Left lung (tissue), 10 donors: ENCODE results near the gene TELO2. TPM values are rescaled to one million over a fixed set of nuclear protein-coding genes. Genes with fewer than 3 reads are reported as not detected.
"Not testable (repeated sequence)": the region's sequence is repeated elsewhere in the genome, so short reads cannot be mapped to it uniquely, and the experiment has no call there.

Source experiments
- ATAC-seq: fragments of 200-7000 bp; cut with Tn5 transposase; one replicate; pipeline ENCODE4 v1.9.1; 2020; ENCODE audit warnings: moderate library complexity
- DNase-seq, 4 donors: peaks; one replicate each; pipeline ENCODE4 v3.0.0-alpha.2; 2013 to 2020
- H3K27ac ChIP-seq, 2 donors: fragments of 200-600 bp; sonication (generic) in 1 of 2; one replicate each; pipeline versions ENCODE4 v1.5.0 to v1.8.0; 2020 to 2021
- H3K27me3 ChIP-seq, 2 donors: fragments of 200-600 bp; sonication (generic) in 1 of 2; one replicate each; pipeline versions ENCODE4 v1.5.0 to v1.8.0; 2020 to 2021
- H3K36me3 ChIP-seq, 2 donors: fragments of 200-600 bp; sonication (generic) in 1 of 2; one replicate each; pipeline versions ENCODE4 v1.5.0 to v1.8.0; 2020 to 2021
- H3K4me1 ChIP-seq, 2 donors: fragments of 200-600 bp; one replicate each; pipeline ENCODE4 v1.8.0; 2021
- H3K4me3 ChIP-seq, 2 donors: fragments of 200-600 bp; sonication (generic) in 1 of 2; one replicate each; pipeline versions ENCODE4 v1.5.0 to v1.8.0; 2020 to 2021; ENCODE audit warnings: mild to moderate bottlenecking in 1 of 2
- H3K9me3 ChIP-seq, 2 donors: fragments of 200-600 bp; sonication (generic) in 1 of 2; one replicate each; pipeline versions ENCODE4 v1.5.0 to v1.8.0; 2020 to 2021
- CTCF ChIP-seq, 2 donors: fragments of 200-600 bp; sonication (generic) in 1 of 2; IDR thresholded peaks; one replicate each; pipeline versions ENCODE4 v1.5.0 to v1.8.0; 2021; ENCODE audit warnings: antibody characterized with exemption in 2 of 2
- intact Hi-C, 2 donors: fragments of 100-400 bp; cut with DNase I; formaldehyde crosslinking; loops; one replicate each; pipeline versions ENCODE4 v1.11.2 to v1.14.2; 2022
- polyA plus RNA-seq, 6 donors: library from polyadenylated mRNA; unstranded; fragments of 120-200 nt; gene quantifications; one replicate each; pipeline ENCODE4 v1.2.1, GENCODE V29; 2013; ENCODE audit not compliant: insufficient read length in 6 of 6
- total RNA-seq, 2 donors: library from RNA; stranded (reverse); fragmentation: NEBNext Ultra II Directional; extraction: Animal tissue kit (Norgen Biotek cat#: 25700); gene quantifications; one replicate each; pipeline ENCODE4 v1.2.1, GENCODE V29; 2021
- donor health status: DM: no; HTN: yes; CAD: no.
- donor health status: DM: no; HTN: no; CAD: no.

Gene TELO2
- total and polyA plus RNA-seq, 8 donors = 24.5 to 49.1 (median 35.1) TPM

DNA sequence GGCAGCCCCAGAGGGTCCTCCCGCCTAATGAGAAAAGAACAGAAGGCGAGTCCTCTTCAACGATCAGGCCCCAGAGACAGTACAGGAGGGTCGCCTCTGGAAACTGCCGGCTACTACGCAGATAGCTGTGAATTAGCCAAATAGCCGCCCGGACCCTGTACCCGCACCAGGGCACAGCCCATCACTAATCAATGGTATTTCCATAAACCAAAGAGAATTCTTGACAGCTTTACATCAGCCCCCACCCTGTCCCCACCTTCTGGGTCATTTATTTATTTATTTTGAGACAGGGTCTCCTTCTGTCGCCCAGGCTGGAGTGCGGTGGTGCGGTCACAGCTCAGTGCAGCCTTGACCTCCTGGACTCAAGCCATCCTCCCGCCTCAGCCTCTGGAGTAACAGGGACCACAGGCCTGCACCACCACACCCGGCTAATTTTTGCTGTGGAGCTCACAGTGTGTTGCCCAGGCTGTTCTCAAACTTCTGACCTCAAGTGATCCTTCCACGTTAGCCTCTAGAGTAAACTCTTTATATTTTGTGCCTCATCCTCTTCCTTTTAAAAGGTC lies 17.5 kb upstream of the TELO2 start:
- no peak for ATAC-seq
- DNase-seq = no peak
- peaks cover 16 to 50% of the 10 kb centered on the region in 2 donors for H3K4me1 ChIP-seq
- intact Hi-C loops = no loop called here
- no peaks in the 10 kb centered on the region for H3K9me3 ChIP-seq
- H3K4me3 ChIP-seq = peak overlapping the region; percentile 76 to 91
- peak overlapping the region; percentile 78 to 94 for H3K27ac ChIP-seq
- no peak for TF ChIP-seq CTCF (IDR thresholded peaks at IDR 0.05)
- H3K36me3 ChIP-seq = no peaks in the 10 kb centered on the region
- no peaks in the 10 kb centered on the region for H3K27me3 ChIP-seq

DNA sequence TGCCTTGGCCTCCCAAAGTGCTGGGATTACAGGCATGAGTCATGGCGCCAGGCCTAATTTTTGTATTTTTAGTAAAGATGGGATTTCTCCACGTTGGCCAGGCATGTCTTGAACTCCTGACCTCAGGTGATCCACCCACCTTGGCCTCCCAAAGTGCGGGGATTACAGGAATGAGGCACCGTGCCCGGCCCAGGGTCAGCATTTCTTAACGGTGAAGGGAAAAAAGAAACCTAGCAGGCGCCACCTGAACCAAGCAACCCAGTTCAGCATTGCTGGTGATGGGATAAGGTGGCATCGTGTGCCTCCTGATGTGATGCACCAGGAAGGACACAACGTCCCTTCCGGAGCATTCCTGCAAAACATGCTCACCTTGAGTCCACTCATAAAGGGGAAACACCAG lies 16.1 kb upstream of the TELO2 start:
- Histone ChIP-seq H3K27ac (no peak overlapping the region), H3K36me3 (no peaks in the 10 kb centered on the region), H3K9me3 (no peaks in the 10 kb centered on the region), H3K4me3 (no peak overlapping the region), H3K4me1 (peaks cover 8 to 36% of the 10 kb centered on the region in 2 donors), H3K27me3 (no peaks in the 10 kb centered on the region)
- DNase-seq = no peak
- intact Hi-C loops = no loop called here
- TF ChIP-seq CTCF (IDR thresholded peaks at IDR 0.05) = no peak
- ATAC-seq = no peak

- H3K27ac ChIP-seq, H3K4me3 ChIP-seq, H3K9me3 ChIP-seq, H3K36me3 ChIP-seq, intact Hi-C loops, ATAC-seq, H3K27me3 ChIP-seq, DNase-seq: not testable (repeated sequence)
- peaks cover 4 to 17% of the 10 kb centered on the region in 2 donors for H3K4me1 ChIP-seq
Measured at GRCh38 chr16:1478937-1479336, 14.2 kb upstream of the TELO2 start.

DNA sequence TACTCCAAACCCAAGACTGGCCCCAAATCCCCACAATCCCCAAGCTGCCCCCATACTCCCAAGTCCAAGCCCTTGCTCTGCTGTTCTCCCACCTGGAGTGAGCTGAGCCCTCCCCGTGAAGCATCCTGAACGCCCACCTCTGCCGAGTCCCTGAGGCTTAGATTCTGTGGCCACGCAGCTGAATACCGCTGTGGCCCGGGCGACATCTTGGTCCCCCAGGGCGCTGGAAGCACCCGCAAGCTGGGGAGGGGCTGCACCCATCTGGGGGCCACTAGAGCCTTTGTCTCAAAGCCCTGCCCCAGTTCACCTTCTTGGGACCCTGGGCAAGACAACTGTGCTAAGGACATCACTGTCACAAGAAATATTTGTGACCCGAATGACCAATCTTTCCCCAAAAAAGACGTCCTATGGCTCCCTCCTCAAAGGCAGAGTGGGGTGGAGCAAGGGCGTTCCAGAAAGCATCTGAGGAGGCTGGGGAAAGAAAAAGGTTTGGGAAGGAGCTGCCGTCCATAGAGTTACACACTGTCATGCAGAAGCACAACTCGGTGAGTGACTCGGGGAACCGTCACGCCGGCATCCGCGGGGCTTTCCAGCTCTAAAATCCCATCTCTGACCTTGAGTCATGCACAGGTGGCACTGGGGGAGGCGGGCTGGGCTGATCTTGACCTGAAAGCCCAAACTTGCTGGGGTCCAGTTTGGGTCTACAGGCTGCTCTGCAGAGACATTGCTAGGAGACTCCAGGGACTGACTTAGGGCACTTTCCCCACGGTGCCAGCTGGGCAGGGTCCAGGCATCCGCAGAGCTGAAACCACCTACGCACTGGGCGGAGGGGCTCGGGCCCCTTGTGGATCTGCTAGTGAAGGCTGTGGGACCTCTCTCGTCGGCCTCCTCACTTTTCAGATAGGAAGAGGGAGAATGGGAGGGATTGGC lies 11.0 kb upstream of the TELO2 start:
- intact Hi-C loops = no loop called here
- Histone ChIP-seq H3K36me3 (no peaks in the 10 kb centered on the region), H3K27me3 (no peaks in the 10 kb centered on the region), H3K4me1 (no peaks in the 10 kb centered on the region), H3K4me3 (no peak overlapping the region), H3K27ac (no peak overlapping the region), H3K9me3 (no peaks in the 10 kb centered on the region)
- no peak for TF ChIP-seq CTCF (IDR thresholded peaks at IDR 0.05)
- DNase-seq (no peak), ATAC-seq (no peak)

DNA sequence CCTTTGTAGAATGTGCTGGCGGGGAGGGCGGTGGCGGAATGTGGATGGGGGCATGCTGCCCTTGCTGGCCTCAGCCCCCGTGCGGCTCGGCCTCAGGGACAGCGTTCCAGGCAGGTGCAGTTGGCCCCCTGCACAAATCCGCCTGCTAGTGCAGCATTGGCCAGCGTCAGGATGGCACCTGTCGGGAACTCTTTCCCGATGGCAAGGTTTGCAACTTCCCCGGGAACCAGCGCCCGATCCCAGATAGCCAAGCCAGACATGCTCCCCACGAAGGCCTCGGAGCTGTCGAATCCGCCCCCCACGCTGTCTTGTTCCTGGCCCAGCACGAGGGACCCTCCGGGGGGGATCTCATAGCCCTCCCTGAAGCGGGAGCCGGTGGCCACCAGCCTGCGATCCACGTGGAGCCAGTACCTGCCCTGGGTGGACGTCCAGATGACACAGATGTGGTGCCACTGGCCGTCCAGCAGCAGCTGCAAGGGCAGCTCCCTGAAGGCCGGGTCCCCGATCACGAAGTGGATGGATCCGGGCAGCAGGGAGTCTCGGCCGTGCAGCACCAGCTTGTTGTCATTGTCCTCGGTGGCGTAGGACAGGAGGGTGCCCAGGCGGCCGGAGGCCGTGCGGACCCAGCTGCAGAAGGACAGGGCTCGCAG lies 7.2 kb upstream of the TELO2 start:
- intact Hi-C loops = no loop called here
- DNase-seq = peak in 1 of 4 donors; percentile 72
- Histone ChIP-seq H3K27ac (no peak overlapping the region), H3K9me3 (no peaks in the 10 kb centered on the region), H3K36me3 (no peaks in the 10 kb centered on the region), H3K4me3 (no peak overlapping the region), H3K4me1 (no peaks in the 10 kb centered on the region), H3K27me3 (no peaks in the 10 kb centered on the region)
- TF ChIP-seq CTCF (IDR thresholded peaks at IDR 0.05) = no peak
- no peak for ATAC-seq
